Endothelial cell of umbilical vein (primary cell): ENCODE measurements around the gene RAB35.

Source experiments
- EZH2 ChIP-seq: IDR thresholded peaks from 2 replicates; pipeline ENCODE4 v1.6.1; 2012; ENCODE audit warnings: borderline replicate concordance, low read depth, mild to moderate bottlenecking, moderate library complexity, low read length, inconsistent platforms; ENCODE audit not compliant: severe bottlenecking
- GATA2 ChIP-seq: IDR thresholded peaks from 2 replicates; pipeline ENCODE4 v1.7.0; 2011; ENCODE audit warnings: low read depth, mild to moderate bottlenecking, moderate library complexity, mixed read lengths, low read length; ENCODE audit not compliant: insufficient read length, insufficient read depth
- MYC ChIP-seq: IDR thresholded peaks from one replicate; pipeline ENCODE4 v1.6.1; 2011; ENCODE audit warnings: mild to moderate bottlenecking, low read depth, low read length
- POLR2A ChIP-seq: IDR thresholded peaks from 2 replicates; pipeline ENCODE4 v1.6.1; 2012; ENCODE audit warnings: low read depth, mild to moderate bottlenecking, control low read depth, low read length
- POLR2AphosphoS5 ChIP-seq: IDR thresholded peaks from 2 replicates; pipeline ENCODE4 v1.6.1; 2012; ENCODE audit warnings: low read depth, mild to moderate bottlenecking, control low read depth, low read length, moderate library complexity; ENCODE audit not compliant: insufficient read depth
- TF ChIP-seq, protein P1 (sequence below), 2 donors: IDR thresholded peaks; 1 replicate in 1 of 2; 2 replicates in 1 of 2; pipeline ENCODE4 v1.5.1; 2011; ENCODE audit warnings: low read length in 2 of 2, mild to moderate bottlenecking in 2 of 2, moderate library complexity in 2 of 2, control low read depth in 1 of 2, inconsistent platforms in 1 of 2, low read depth in 1 of 2; ENCODE audit not compliant: insufficient read depth in 1 of 2; ENCODE audit errors: extremely low read depth in 1 of 2

DNA sequence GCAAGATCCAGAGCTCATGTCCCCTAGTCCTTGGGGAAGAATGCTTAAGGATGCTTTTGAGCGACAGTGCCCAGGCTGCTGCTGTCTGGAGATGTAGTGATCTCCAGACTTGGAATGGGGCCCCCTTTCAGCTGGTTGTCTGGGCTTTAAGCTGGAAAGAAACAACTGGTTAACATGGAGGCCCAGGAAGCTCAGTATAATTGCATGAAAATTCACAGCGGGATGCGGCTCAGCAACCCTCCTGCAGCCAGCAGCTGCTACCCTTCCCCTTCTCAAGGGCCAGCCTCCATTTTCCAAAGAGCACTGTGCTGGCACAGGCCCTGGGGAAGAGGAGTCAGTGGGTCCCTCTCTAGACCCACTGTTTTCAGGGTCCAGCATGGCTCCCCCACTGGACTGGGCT is 26.3 kb downstream of the RAB35 start:
- TF ChIP-seq, protein P1, sequence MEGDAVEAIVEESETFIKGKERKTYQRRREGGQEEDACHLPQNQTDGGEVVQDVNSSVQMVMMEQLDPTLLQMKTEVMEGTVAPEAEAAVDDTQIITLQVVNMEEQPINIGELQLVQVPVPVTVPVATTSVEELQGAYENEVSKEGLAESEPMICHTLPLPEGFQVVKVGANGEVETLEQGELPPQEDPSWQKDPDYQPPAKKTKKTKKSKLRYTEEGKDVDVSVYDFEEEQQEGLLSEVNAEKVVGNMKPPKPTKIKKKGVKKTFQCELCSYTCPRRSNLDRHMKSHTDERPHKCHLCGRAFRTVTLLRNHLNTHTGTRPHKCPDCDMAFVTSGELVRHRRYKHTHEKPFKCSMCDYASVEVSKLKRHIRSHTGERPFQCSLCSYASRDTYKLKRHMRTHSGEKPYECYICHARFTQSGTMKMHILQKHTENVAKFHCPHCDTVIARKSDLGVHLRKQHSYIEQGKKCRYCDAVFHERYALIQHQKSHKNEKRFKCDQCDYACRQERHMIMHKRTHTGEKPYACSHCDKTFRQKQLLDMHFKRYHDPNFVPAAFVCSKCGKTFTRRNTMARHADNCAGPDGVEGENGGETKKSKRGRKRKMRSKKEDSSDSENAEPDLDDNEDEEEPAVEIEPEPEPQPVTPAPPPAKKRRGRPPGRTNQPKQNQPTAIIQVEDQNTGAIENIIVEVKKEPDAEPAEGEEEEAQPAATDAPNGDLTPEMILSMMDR (IDR thresholded peaks at IDR 0.05; ENCODE audit: extremely low read depth in 1 of 2, insufficient read depth in 1 of 2, low read depth in 1 of 2, low read length in 2 of 2): no peak
- TF ChIP-seq POLR2A (no peak), EZH2 (no peak), POLR2AphosphoS5 (no peak), GATA2 (no peak), MYC (no peak)
